Measurements from ENCODE around the gene SYT14.

SYT14 gene

DNA sequence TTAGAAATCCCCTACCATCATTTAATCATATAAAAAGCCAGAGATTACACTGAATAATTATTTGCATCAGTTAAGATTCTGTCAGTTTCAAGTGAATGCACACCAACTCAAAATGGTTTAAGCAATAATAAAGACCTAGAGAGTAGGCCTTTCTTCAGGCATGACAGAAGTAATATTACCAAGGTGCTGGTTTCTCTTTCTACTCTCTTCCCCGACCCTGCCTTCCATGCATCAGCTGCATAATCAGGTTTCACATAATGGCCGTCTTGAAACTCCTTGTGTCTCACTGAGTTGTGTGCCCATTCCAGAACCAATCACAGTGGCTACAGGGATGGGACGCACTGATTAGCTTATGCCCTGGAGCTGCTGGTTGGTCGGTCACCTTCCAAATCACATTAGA is 191.1 kb downstream of the SYT14 start:
- Histone ChIP-seq H3K4me3 (ENCODE audit: low read depth, low read length) (no peak overlapping the region), H4K91ac (ENCODE audit: low read depth, low read length) (no peak overlapping the region), H3K4ac (ENCODE audit: low read depth, low read length) (no peak overlapping the region), H3K4me1 (ENCODE audit: control insufficient read depth in 1 of 2, insufficient read depth in 2 of 2, low read length in 2 of 2) (no peaks in the 10 kb centered on the region), H2BK12ac (ENCODE audit: low read length) (no peak overlapping the region), H2BK5ac (ENCODE audit: low read depth, low read length, poor library complexity) (no peak overlapping the region), H4K12ac (ENCODE audit: low read depth, low read length) (no peak overlapping the region), H3K9ac (ENCODE audit: low read length) (no peak overlapping the region), H3K18ac (ENCODE audit: low read length) (no peak overlapping the region), H3K9me3 (ENCODE audit: insufficient read depth, low read depth, low read length) (peaks cover 1% of the 10 kb centered on the region), H3K79me1 (ENCODE audit: low read length) (no peaks in the 10 kb centered on the region), H2AK5ac (ENCODE audit: low read length) (no peak overlapping the region), H3K4me2 (ENCODE audit: low read length) (no peak overlapping the region), H2BK120ac (ENCODE audit: insufficient read depth, low read length, poor library complexity) (no peak overlapping the region), H3K27ac (ENCODE audit: low read depth, low read length) (no peak overlapping the region), H2AFZ (ENCODE audit: insufficient read depth, low read length, poor library complexity) (no peak overlapping the region), H3K14ac (ENCODE audit: low read length) (no peak overlapping the region), H3K79me2 (ENCODE audit: control insufficient read depth, insufficient read depth, low read length, poor library complexity) (no peaks in the 10 kb centered on the region), H3K23ac (ENCODE audit: low read length) (no peak overlapping the region), H3K36me3 (ENCODE audit: control insufficient read depth in 1 of 2, insufficient read depth in 2 of 2, low read length in 2 of 2) (no peaks in the 10 kb centered on the region), H3K27me3 (ENCODE audit: insufficient read depth, low read length) (no peaks in the 10 kb centered on the region), H4K8ac (ENCODE audit: low read depth, low read length) (no peak overlapping the region)
- WGBS (ENCODE audit: extremely low coverage, insufficient coverage, insufficient read length), result no CpG with 5 or more reads among the region's 4 CpGs
- no peak for DNase-seq

GRCh38 chr1:210129759-210130158 is 191.7 kb downstream of the SYT14 start:
- Histone ChIP-seq H3K79me2 (ENCODE audit: control insufficient read depth, insufficient read depth, low read length, poor library complexity) (no peaks in the 10 kb centered on the region), H3K23ac (ENCODE audit: low read length) (no peak overlapping the region), H3K27ac (ENCODE audit: low read depth, low read length) (no peak overlapping the region), H4K12ac (ENCODE audit: low read depth, low read length) (no peak overlapping the region), H3K4ac (ENCODE audit: low read depth, low read length) (no peak overlapping the region), H2BK5ac (ENCODE audit: low read depth, low read length, poor library complexity) (no peak overlapping the region), H4K8ac (ENCODE audit: low read depth, low read length) (no peak overlapping the region), H2BK12ac (ENCODE audit: low read length) (no peak overlapping the region), H3K4me1 (ENCODE audit: control insufficient read depth in 1 of 2, insufficient read depth in 2 of 2, low read length in 2 of 2) (no peaks in the 10 kb centered on the region), H3K9me3 (ENCODE audit: insufficient read depth, low read depth, low read length) (peaks cover 1% of the 10 kb centered on the region), H3K27me3 (ENCODE audit: insufficient read depth, low read length) (no peaks in the 10 kb centered on the region), H3K4me3 (ENCODE audit: low read depth, low read length) (no peak overlapping the region), H2AK5ac (ENCODE audit: low read length) (no peak overlapping the region), H2BK120ac (ENCODE audit: insufficient read depth, low read length, poor library complexity) (no peak overlapping the region), H2AFZ (ENCODE audit: insufficient read depth, low read length, poor library complexity) (no peak overlapping the region), H4K91ac (ENCODE audit: low read depth, low read length) (no peak overlapping the region), H3K18ac (ENCODE audit: low read length) (no peak overlapping the region), H3K14ac (ENCODE audit: low read length) (no peak overlapping the region), H3K4me2 (ENCODE audit: low read length) (no peak overlapping the region), H3K36me3 (ENCODE audit: control insufficient read depth in 1 of 2, insufficient read depth in 2 of 2, low read length in 2 of 2) (no peaks in the 10 kb centered on the region), H3K9ac (ENCODE audit: low read length) (no peak overlapping the region), H3K79me1 (ENCODE audit: low read length) (no peaks in the 10 kb centered on the region)
- no CpG with 5 or more reads among the region's 2 CpGs for WGBS (ENCODE audit: extremely low coverage, insufficient coverage, insufficient read length)
- peak in 1 of 2 donors; percentile 18 for DNase-seq

DNA sequence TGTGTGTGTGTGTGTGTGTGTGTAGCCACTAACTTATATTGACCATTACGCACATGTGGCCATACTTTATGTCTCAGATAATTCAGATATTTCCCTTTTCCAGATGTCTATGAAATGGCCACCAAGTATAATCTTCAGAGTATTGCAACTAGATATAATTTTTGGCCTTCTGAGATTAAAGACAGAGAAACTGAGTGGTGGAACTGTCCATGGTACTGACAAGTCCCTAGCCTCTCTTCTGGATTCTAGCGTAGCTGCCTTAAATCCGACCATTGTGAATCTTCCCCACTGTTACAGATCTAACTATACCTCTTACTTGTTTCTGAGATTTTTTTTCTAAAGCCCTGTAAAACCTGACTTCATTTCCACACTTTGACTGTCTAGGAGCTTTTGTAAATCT is 194.6 kb downstream of the SYT14 start:
- Histone ChIP-seq H4K12ac (ENCODE audit: low read depth, low read length) (no peak overlapping the region), H3K23ac (ENCODE audit: low read length) (no peak overlapping the region), H3K79me2 (ENCODE audit: control insufficient read depth, insufficient read depth, low read length, poor library complexity) (no peaks in the 10 kb centered on the region), H3K4me2 (ENCODE audit: low read length) (no peak overlapping the region), H3K4me3 (ENCODE audit: low read depth, low read length) (no peak overlapping the region), H3K79me1 (ENCODE audit: low read length) (no peaks in the 10 kb centered on the region), H3K27ac (ENCODE audit: low read depth, low read length) (no peak overlapping the region), H2BK120ac (ENCODE audit: insufficient read depth, low read length, poor library complexity) (no peak overlapping the region), H2AK5ac (ENCODE audit: low read length) (no peak overlapping the region), H3K9me3 (ENCODE audit: insufficient read depth, low read depth, low read length) (peaks cover 1% of the 10 kb centered on the region), H3K4me1 (ENCODE audit: control insufficient read depth in 1 of 2, insufficient read depth in 2 of 2, low read length in 2 of 2) (no peaks in the 10 kb centered on the region), H3K9ac (ENCODE audit: low read length) (no peak overlapping the region), H4K8ac (ENCODE audit: low read depth, low read length) (no peak overlapping the region), H3K27me3 (ENCODE audit: insufficient read depth, low read length) (no peaks in the 10 kb centered on the region), H3K4ac (ENCODE audit: low read depth, low read length) (no peak overlapping the region), H2BK12ac (ENCODE audit: low read length) (no peak overlapping the region), H3K14ac (ENCODE audit: low read length) (no peak overlapping the region), H3K36me3 (ENCODE audit: control insufficient read depth in 1 of 2, insufficient read depth in 2 of 2, low read length in 2 of 2) (no peaks in the 10 kb centered on the region), H2BK5ac (ENCODE audit: low read depth, low read length, poor library complexity) (no peak overlapping the region), H3K18ac (ENCODE audit: low read length) (no peak overlapping the region), H2AFZ (ENCODE audit: insufficient read depth, low read length, poor library complexity) (no peak overlapping the region), H4K91ac (ENCODE audit: low read depth, low read length) (no peak overlapping the region)
- no CpG with 5 or more reads among the region's 3 CpGs for WGBS (ENCODE audit: extremely low coverage, insufficient coverage, insufficient read length)
- DNase-seq, result peak in 1 of 2 donors; percentile 65

DNA sequence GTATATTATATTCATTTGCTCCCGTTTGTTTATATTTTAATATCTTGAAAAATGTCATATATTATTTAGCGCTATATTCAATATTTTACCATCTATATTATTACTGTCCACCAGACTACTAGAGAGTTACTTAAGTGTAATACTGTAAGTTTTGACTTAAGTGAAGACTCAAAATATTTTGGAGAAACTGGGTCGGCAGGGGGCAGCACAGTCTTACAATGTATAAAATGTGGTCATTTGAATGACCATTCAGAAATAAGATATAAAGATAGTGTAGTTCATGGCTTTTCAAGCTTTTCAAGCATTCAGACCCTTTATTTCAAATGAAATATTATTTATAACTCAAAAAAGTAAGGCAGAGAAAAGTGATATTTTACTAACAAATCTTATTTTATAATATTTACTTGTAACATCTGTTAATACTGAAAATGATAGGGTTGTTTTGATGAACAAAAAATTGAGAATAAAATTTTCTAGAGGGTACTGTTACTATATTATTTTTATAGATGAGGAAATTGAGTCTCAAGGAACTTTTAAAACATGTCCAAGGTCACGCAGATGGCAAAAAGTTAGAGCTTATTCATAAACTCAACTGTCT is 205.5 kb downstream of the SYT14 start:
- Histone ChIP-seq H2BK5ac (ENCODE audit: low read depth, low read length, poor library complexity) (no peak overlapping the region), H3K4me3 (ENCODE audit: low read depth, low read length) (no peak overlapping the region), H3K23ac (ENCODE audit: low read length) (no peak overlapping the region), H3K27me3 (ENCODE audit: insufficient read depth, low read length) (no peaks in the 10 kb centered on the region), H3K18ac (ENCODE audit: low read length) (no peak overlapping the region), H3K79me2 (ENCODE audit: control insufficient read depth, insufficient read depth, low read length, poor library complexity) (no peaks in the 10 kb centered on the region), H2BK120ac (ENCODE audit: insufficient read depth, low read length, poor library complexity) (no peak overlapping the region), H4K12ac (ENCODE audit: low read depth, low read length) (no peak overlapping the region), H3K79me1 (ENCODE audit: low read length) (no peaks in the 10 kb centered on the region), H4K91ac (ENCODE audit: low read depth, low read length) (no peak overlapping the region), H3K9me3 (ENCODE audit: insufficient read depth, low read depth, low read length) (no peaks in the 10 kb centered on the region), H3K27ac (ENCODE audit: low read depth, low read length) (no peak overlapping the region), H4K8ac (ENCODE audit: low read depth, low read length) (no peak overlapping the region), H3K14ac (ENCODE audit: low read length) (no peak overlapping the region), H3K4me2 (ENCODE audit: low read length) (no peak overlapping the region), H3K4ac (ENCODE audit: low read depth, low read length) (no peak overlapping the region), H2AFZ (ENCODE audit: insufficient read depth, low read length, poor library complexity) (no peak overlapping the region), H3K4me1 (ENCODE audit: control insufficient read depth in 1 of 2, insufficient read depth in 2 of 2, low read length in 2 of 2) (no peaks in the 10 kb centered on the region), H3K9ac (ENCODE audit: low read length) (no peak overlapping the region), H2BK12ac (ENCODE audit: low read length) (no peak overlapping the region), H3K36me3 (ENCODE audit: control insufficient read depth in 1 of 2, insufficient read depth in 2 of 2, low read length in 2 of 2) (no peaks in the 10 kb centered on the region), H2AK5ac (ENCODE audit: low read length) (no peak overlapping the region)
- no CpG with 5 or more reads among the region's 4 CpGs for WGBS (ENCODE audit: extremely low coverage, insufficient coverage, insufficient read length)
- DNase-seq, result peak; percentile 85 to 98
